ENCODE results near the gene GLB1L.
"Not testable (repeated sequence)": the region's sequence is repeated elsewhere in the genome, so short reads cannot be mapped to it uniquely, and the experiment has no call there.

GLB1L gene

GRCh38 chr2:219291394-219291793 is 46.1 kb upstream of the GLB1L start:
- Mint-ChIP-seq H3K27me3 (ENCODE audit: low read depth) (peaks cover 28% of the 10 kb centered on the region), H3K4me3 (no peak overlapping the region), H3K9me3 (no peaks in the 10 kb centered on the region), H3K36me3 (ENCODE audit: low read depth) (no peaks in the 10 kb centered on the region), H3K4me1 (peaks cover 32% of the 10 kb centered on the region), H3K27ac (no peak overlapping the region)
- TF ChIP-seq CTCF (IDR thresholded peaks at IDR 0.05; ENCODE audit: unreplicated experiment in 3 of 3) = no peak

GRCh38 chr2:219290381-219291171 is 45.3 kb upstream of the GLB1L start:
- Mint-ChIP-seq H3K27ac (no peak overlapping the region), H3K4me1 (peaks cover 34% of the 10 kb centered on the region), H3K4me3 (no peak overlapping the region), H3K9me3 (no peaks in the 10 kb centered on the region), H3K36me3 (ENCODE audit: low read depth) (no peaks in the 10 kb centered on the region), H3K27me3 (ENCODE audit: low read depth) (peaks cover 21% of the 10 kb centered on the region)
- no peak for TF ChIP-seq CTCF (IDR thresholded peaks at IDR 0.05; ENCODE audit: unreplicated experiment in 3 of 3)

- Mint-ChIP-seq H3K4me3 (no peak overlapping the region), H3K4me1 (peaks cover 34% of the 10 kb centered on the region), H3K9me3 (no peaks in the 10 kb centered on the region), H3K27me3 (ENCODE audit: low read depth) (peaks cover 18% of the 10 kb centered on the region), H3K36me3 (ENCODE audit: low read depth) (peaks cover 3% of the 10 kb centered on the region), H3K27ac (peak overlapping the region; percentile 65 to 90 (median 90))
- TF ChIP-seq CTCF (IDR thresholded peaks at IDR 0.05; ENCODE audit: unreplicated experiment in 3 of 3) = no peak
Observed at GRCh38 chr2:219289537-219290361, 44.5 kb upstream of the GLB1L start.

GRCh38 chr2:219289195-219289536 is 43.9 kb upstream of the GLB1L start:
- Mint-ChIP-seq H3K4me3 (no peak overlapping the region), H3K9me3 (no peaks in the 10 kb centered on the region), H3K4me1 (peaks cover 31% of the 10 kb centered on the region), H3K36me3 (ENCODE audit: low read depth) (peaks cover 3% of the 10 kb centered on the region), H3K27me3 (ENCODE audit: low read depth) (peaks cover 18% of the 10 kb centered on the region), H3K27ac (peak overlapping the region; percentile 65 to 90 (median 90))
- no peak for TF ChIP-seq CTCF (IDR thresholded peaks at IDR 0.05; ENCODE audit: unreplicated experiment in 3 of 3)

GRCh38 chr2:219287580-219288265 is 42.5 kb upstream of the GLB1L start:
- Mint-ChIP-seq H3K27ac (peak overlapping the region in 2 of 3 experiments; percentile 18 to 44), H3K27me3 (ENCODE audit: low read depth) (peaks cover 14% of the 10 kb centered on the region), H3K36me3 (ENCODE audit: low read depth) (peaks cover 13% of the 10 kb centered on the region), H3K9me3 (no peaks in the 10 kb centered on the region), H3K4me1 (peaks cover 32% of the 10 kb centered on the region), H3K4me3 (no peak overlapping the region)
- TF ChIP-seq CTCF (IDR thresholded peaks at IDR 0.05; ENCODE audit: unreplicated experiment in 3 of 3) = no peak

GRCh38 chr2:219287116-219287440 is 41.8 kb upstream of the GLB1L start:
- Mint-ChIP-seq H3K36me3 (ENCODE audit: low read depth) (peaks cover 18% of the 10 kb centered on the region), H3K4me1 (peaks cover 38% of the 10 kb centered on the region), H3K27ac (peak overlapping the region in 1 of 3 experiments; percentile 18)
- H3K27me3 Mint-ChIP-seq (ENCODE audit: low read depth); H3K9me3 Mint-ChIP-seq; H3K4me3 Mint-ChIP-seq: not testable (repeated sequence)

All from nephron (organoid).